HG02759 (cell line): ENCODE results near the gene NTN1.
"Not testable (repeated sequence)": the region's sequence is repeated elsewhere in the genome, so short reads cannot be mapped to it uniquely, and the experiment has no call there.

ENCODE experiments used
- ATAC-seq: cut with Tn5 transposase; IDR thresholded peaks from one replicate; pipeline ENCODE4 v1.9.1; 2021; ENCODE audit warnings: mild to moderate bottlenecking, moderate library complexity; ENCODE audit not compliant: unreplicated experiment

Gene NTN1

GRCh38 chr17:9150446-9151090, 129.3 kb downstream of the NTN1 start:
- ATAC-seq = no peak

- ATAC-seq = no peak
Measured at GRCh38 chr17:9151091-9151490, 129.8 kb downstream of the NTN1 start.

- ATAC-seq = not testable (repeated sequence)
Measured at GRCh38 chr17:9151740-9152139, 130.4 kb downstream of the NTN1 start.

- no peak for ATAC-seq
Measured at GRCh38 chr17:9158544-9159452, 137.5 kb downstream of the NTN1 start.

GRCh38 chr17:9162275-9162985, 141.1 kb downstream of the NTN1 start:
- no peak for ATAC-seq

- ATAC-seq = no peak
Measured at GRCh38 chr17:9166788-9167187, 145.5 kb downstream of the NTN1 start.

GRCh38 chr17:9167379-9167778, 146.1 kb downstream of the NTN1 start:
- no peak for ATAC-seq

- ATAC-seq = no peak
Measured at GRCh38 chr17:9169116-9169515, 147.8 kb downstream of the NTN1 start.

GRCh38 chr17:9170336-9170735, 149.0 kb downstream of the NTN1 start:
- ATAC-seq = no peak

- ATAC-seq = no peak
Measured at GRCh38 chr17:9170853-9171252, 149.5 kb downstream of the NTN1 start.

- no peak for ATAC-seq
Measured at GRCh38 chr17:9173386-9173983, 152.2 kb downstream of the NTN1 start.

- no peak for ATAC-seq
Measured at GRCh38 chr17:9174312-9174711, 153.0 kb downstream of the NTN1 start.

GRCh38 chr17:9174779-9175574, 153.7 kb downstream of the NTN1 start:
- no peak for ATAC-seq

- no peak for ATAC-seq
Measured at GRCh38 chr17:9175700-9176467, 154.6 kb downstream of the NTN1 start.

- no peak for ATAC-seq
Measured at GRCh38 chr17:9177212-9177611, 155.9 kb downstream of the NTN1 start.

- ATAC-seq = no peak
Measured at GRCh38 chr17:9178319-9178718, 157.0 kb downstream of the NTN1 start.

GRCh38 chr17:9179602-9180001, 158.3 kb downstream of the NTN1 start:
- ATAC-seq = no peak

GRCh38 chr17:9181640-9182039, 160.3 kb downstream of the NTN1 start:
- no peak for ATAC-seq

- no peak for ATAC-seq
Measured at GRCh38 chr17:9183306-9183705, 162.0 kb downstream of the NTN1 start.

- ATAC-seq = no peak
Measured at GRCh38 chr17:9185142-9185541, 163.8 kb downstream of the NTN1 start.
